ENCODE data around the gene CNN3. TPM values are rescaled to one million over a fixed set of nuclear protein-coding genes. Genes with fewer than 3 reads are reported as not detected.

CNN3 gene
- total and polyA plus RNA-seq, 2 experiments from 2014 or later: 101 to 135 TPM

DNA sequence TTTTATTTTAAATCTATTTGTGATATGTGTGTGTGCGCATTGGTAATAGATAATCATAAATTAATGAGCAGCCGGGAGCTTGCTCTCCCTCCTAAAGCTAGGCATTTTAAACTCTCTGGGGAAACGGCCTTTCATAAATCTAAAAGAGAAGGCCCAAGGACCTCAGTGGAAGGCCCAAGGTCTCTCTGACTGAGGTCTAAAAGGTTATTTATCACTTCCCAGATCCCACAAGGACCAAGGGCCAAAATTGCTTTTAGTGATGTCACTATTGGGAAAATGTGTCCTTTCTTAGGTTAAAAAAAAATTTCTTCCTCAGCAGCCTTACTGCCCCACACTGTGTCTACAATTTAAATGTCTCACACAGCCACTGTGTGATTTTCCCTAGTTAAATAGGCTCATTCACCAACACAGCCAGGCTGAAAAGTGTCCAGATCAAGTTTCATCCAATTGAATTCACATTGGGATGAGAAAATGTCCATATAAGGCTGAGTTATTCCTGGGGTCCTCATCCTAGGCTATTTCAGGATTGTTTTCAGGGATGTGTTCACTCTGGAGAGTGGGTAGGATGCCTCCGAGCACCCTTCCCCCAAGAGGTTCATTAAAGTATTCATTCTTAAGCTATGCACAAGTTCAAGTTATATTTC lies 60.6 kb downstream of the CNN3 start:
- Histone ChIP-seq H3K9me3 (ENCODE audit: low read depth) (no peaks in the 10 kb centered on the region), H3K27ac (peak overlapping the region; percentile 99), H3K36me3 (no peaks in the 10 kb centered on the region), H3K27me3 (no peaks in the 10 kb centered on the region), H3K4me1 (ENCODE audit: low read depth) (peaks cover 39% of the 10 kb centered on the region), H3K4me3 (no peak overlapping the region)
- peak; percentile 53 to 86 for DNase-seq (ENCODE audit: low read depth in 1 of 2, low spot score in 1 of 2)
- TF ChIP-seq, protein P1, sequence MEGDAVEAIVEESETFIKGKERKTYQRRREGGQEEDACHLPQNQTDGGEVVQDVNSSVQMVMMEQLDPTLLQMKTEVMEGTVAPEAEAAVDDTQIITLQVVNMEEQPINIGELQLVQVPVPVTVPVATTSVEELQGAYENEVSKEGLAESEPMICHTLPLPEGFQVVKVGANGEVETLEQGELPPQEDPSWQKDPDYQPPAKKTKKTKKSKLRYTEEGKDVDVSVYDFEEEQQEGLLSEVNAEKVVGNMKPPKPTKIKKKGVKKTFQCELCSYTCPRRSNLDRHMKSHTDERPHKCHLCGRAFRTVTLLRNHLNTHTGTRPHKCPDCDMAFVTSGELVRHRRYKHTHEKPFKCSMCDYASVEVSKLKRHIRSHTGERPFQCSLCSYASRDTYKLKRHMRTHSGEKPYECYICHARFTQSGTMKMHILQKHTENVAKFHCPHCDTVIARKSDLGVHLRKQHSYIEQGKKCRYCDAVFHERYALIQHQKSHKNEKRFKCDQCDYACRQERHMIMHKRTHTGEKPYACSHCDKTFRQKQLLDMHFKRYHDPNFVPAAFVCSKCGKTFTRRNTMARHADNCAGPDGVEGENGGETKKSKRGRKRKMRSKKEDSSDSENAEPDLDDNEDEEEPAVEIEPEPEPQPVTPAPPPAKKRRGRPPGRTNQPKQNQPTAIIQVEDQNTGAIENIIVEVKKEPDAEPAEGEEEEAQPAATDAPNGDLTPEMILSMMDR (IDR thresholded peaks at IDR 0.05; ENCODE audit: low read depth, low read length): no peak

DNA sequence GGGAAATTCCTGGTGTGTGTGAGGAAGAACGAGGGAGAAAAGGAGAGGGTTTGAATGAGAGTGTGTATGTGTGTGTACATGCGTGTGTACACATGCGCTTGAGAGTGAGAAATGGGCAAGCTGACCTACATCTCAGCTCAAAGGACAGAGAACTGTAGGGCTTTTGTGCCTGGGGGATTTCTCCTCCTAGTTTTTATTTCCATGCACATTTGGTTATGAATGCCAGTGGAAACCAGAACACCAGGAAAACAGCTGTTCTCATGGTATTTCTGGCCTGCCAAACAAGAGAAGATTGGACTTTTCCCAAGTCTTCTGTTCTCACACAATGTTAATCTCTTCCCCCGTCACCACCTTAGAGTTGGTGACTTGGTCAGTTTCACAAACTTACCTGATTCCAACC lies 61.5 kb downstream of the CNN3 start:
- Histone ChIP-seq H3K4me1 (ENCODE audit: low read depth) (peaks cover 39% of the 10 kb centered on the region), H3K36me3 (no peaks in the 10 kb centered on the region), H3K27me3 (no peaks in the 10 kb centered on the region), H3K4me3 (no peak overlapping the region), H3K9me3 (ENCODE audit: low read depth) (no peaks in the 10 kb centered on the region), H3K27ac (peak overlapping the region; percentile 99)
- peak in 1 of 2 donors; percentile 86 for DNase-seq (ENCODE audit: low read depth in 1 of 2, low spot score in 1 of 2)
- TF ChIP-seq, protein P1 (IDR thresholded peaks at IDR 0.05; ENCODE audit: low read depth, low read length): no peak

DNA sequence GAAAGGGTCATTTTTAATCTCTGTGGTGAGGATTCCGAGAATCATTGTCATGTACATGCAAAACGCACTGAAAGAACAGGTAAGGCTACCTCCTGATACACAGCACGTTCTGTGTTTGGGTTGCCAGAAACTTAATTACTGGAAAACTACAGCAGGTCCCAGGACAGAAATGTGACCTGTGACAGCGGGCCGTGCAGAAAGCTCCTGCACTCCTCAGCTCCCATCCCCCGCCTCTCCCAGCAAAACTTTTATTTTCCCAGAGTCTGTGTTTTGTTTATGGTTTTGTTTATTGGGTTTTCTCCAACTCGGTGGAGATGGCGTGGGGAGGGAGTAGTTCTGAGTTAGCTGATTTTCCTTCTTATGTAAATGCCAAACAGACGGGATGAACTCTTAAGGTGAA lies 62.1 kb downstream of the CNN3 start:
- TF ChIP-seq, protein P1 (IDR thresholded peaks at IDR 0.05; ENCODE audit: low read depth, low read length): no peak
- Histone ChIP-seq H3K27ac (peak overlapping the region; percentile 99), H3K4me3 (no peak overlapping the region), H3K36me3 (no peaks in the 10 kb centered on the region), H3K9me3 (ENCODE audit: low read depth) (no peaks in the 10 kb centered on the region), H3K4me1 (ENCODE audit: low read depth) (peaks cover 39% of the 10 kb centered on the region), H3K27me3 (no peaks in the 10 kb centered on the region)
- DNase-seq (ENCODE audit: low read depth in 1 of 2, low spot score in 1 of 2): peak in 1 of 2 donors; percentile 36

DNA sequence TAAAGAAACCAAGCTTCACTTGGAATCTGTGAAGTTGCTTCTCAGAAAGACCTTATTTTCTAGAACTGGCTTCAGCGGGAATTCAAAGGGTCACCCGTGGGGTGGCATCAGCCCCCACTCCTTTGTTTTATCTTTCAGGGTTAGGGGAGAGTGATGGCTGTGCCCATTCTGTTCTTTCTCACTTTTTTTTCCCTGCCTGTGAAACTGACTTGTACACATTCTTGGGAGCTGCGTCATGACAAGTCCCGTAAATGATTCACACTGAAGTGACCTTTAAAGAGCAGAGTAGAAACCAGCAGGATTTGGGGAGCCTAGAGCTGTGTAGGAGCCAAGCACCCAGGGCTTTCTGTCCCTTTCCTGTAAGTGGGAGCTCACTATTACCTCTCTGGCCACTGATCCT lies 63.0 kb downstream of the CNN3 start:
- TF ChIP-seq, protein P1 (IDR thresholded peaks at IDR 0.05; ENCODE audit: low read depth, low read length): no peak
- peak in 1 of 2 donors; percentile 92 for DNase-seq (ENCODE audit: low read depth in 1 of 2, low spot score in 1 of 2)
- peak overlapping the region; percentile 99 for H3K27ac ChIP-seq
- no peaks in the 10 kb centered on the region for H3K9me3 ChIP-seq (ENCODE audit: low read depth)
- no peak overlapping the region for H3K4me3 ChIP-seq
- H3K27me3 ChIP-seq: no peaks in the 10 kb centered on the region
- peaks cover 43% of the 10 kb centered on the region for H3K4me1 ChIP-seq (ENCODE audit: low read depth)
- no peaks in the 10 kb centered on the region for H3K36me3 ChIP-seq

DNA sequence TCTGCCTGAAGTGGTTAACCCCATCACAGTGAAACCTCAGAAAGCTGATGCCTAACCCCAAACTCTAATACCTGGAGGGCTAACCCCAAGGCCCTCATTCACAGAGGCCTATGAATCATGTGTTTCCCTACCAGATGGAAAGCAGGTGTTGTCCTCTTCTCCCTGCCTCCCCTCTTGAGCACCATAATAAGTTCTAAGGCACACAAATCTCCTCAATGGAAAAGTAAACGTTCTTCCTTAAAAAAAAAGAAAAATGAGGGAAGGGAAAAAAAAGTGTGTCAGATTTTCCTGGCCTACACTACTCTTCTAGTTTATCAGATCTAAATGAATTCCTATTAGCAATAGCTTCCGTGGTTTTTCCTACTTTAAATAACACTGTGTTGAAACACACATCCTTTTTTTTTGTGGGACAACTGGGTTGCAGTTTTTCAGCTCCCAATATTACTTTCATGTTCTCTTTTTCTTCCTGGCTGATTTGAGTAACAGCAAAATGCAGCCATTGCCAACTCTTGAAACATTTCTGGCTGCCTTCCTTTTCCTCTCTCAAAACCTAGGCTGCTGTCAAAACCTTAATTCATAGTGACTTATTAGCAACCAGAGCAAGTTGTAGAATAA lies 63.5 kb downstream of the CNN3 start:
- Histone ChIP-seq H3K36me3 (no peaks in the 10 kb centered on the region), H3K4me3 (no peak overlapping the region), H3K27me3 (no peaks in the 10 kb centered on the region), H3K9me3 (ENCODE audit: low read depth) (no peaks in the 10 kb centered on the region), H3K4me1 (ENCODE audit: low read depth) (peaks cover 43% of the 10 kb centered on the region), H3K27ac (peak overlapping the region; percentile 99)
- TF ChIP-seq, protein P1 (IDR thresholded peaks at IDR 0.05; ENCODE audit: low read depth, low read length): no peak
- peak in 1 of 2 donors; percentile 90 for DNase-seq (ENCODE audit: low read depth in 1 of 2, low spot score in 1 of 2)
